ENCODE data around the gene TOMM7.
"Not testable (repeated sequence)": the region's sequence is repeated elsewhere in the genome, so short reads cannot be mapped to it uniquely, and the experiment has no call there.

Gene TOMM7

GRCh38 chr7:22783421-22783820 is 39.2 kb downstream of the TOMM7 start:
- no peak for DNase-seq (ENCODE audit: low read depth in 1 of 2, low spot score in 1 of 2)
- Histone ChIP-seq H3K4me3 (replicated peaks; ENCODE audit: insufficient read depth, low read length) (no peak overlapping the region), H3K27ac (replicated peaks) (no peak overlapping the region), H3K27me3 (ENCODE audit: insufficient read depth, poor library complexity, severe bottlenecking) (no peaks in the 10 kb centered on the region)
- TF ChIP-seq POLR2AphosphoS5 (IDR thresholded peaks at IDR 0.05; ENCODE audit: low read depth) (no peak), REST (IDR thresholded peaks at IDR 0.05; ENCODE audit: insufficient replicate concordance, low read depth) (no peak), CTCF (IDR thresholded peaks at IDR 0.05; ENCODE audit: insufficient read depth, low read length) (no peak), GABPA (IDR thresholded peaks at IDR 0.05; ENCODE audit: low read depth) (no peak), SPI1 (IDR thresholded peaks at IDR 0.05; ENCODE audit: borderline replicate concordance, low read depth) (no peak)

GRCh38 chr7:22782616-22783232 is 39.9 kb downstream of the TOMM7 start:
- DNase-seq (ENCODE audit: low read depth in 1 of 2, low spot score in 1 of 2) = peak; percentile 28 to 65
- TF ChIP-seq GABPA (IDR thresholded peaks at IDR 0.05; ENCODE audit: low read depth) = no peak
- TF ChIP-seq REST (IDR thresholded peaks at IDR 0.05; ENCODE audit: insufficient replicate concordance, low read depth) = no peak
- no peak for TF ChIP-seq SPI1 (IDR thresholded peaks at IDR 0.05; ENCODE audit: borderline replicate concordance, low read depth)
- peak; percentile 88 for TF ChIP-seq CTCF (IDR thresholded peaks at IDR 0.05; ENCODE audit: insufficient read depth, low read length)
- no peak for TF ChIP-seq POLR2AphosphoS5 (IDR thresholded peaks at IDR 0.05; ENCODE audit: low read depth)
- no peak overlapping the region for H3K27ac ChIP-seq (replicated peaks)
- H3K27me3 ChIP-seq (ENCODE audit: insufficient read depth, poor library complexity, severe bottlenecking) = no peaks in the 10 kb centered on the region
- H3K4me3 ChIP-seq (replicated peaks; ENCODE audit: insufficient read depth, low read length) = no peak overlapping the region

GRCh38 chr7:22781230-22781711 is 41.4 kb downstream of the TOMM7 start:
- no peak for TF ChIP-seq CTCF (IDR thresholded peaks at IDR 0.05; ENCODE audit: insufficient read depth, low read length)
- no peak for TF ChIP-seq REST (IDR thresholded peaks at IDR 0.05; ENCODE audit: insufficient replicate concordance, low read depth)
- no peak for TF ChIP-seq GABPA (IDR thresholded peaks at IDR 0.05; ENCODE audit: low read depth)
- TF ChIP-seq SPI1 (IDR thresholded peaks at IDR 0.05; ENCODE audit: borderline replicate concordance, low read depth) = no peak
- no peak for TF ChIP-seq POLR2AphosphoS5 (IDR thresholded peaks at IDR 0.05; ENCODE audit: low read depth)
- H3K4me3 ChIP-seq (replicated peaks; ENCODE audit: insufficient read depth, low read length) = no peak overlapping the region
- H3K27ac ChIP-seq (replicated peaks) = no peak overlapping the region
- peaks cover 5% of the 10 kb centered on the region for H3K27me3 ChIP-seq (ENCODE audit: insufficient read depth, poor library complexity, severe bottlenecking)
- no peak for DNase-seq (ENCODE audit: low read depth in 1 of 2, low spot score in 1 of 2)

- not testable (repeated sequence) for H3K4me3 ChIP-seq (replicated peaks; ENCODE audit: insufficient read depth, low read length); H3K27me3 ChIP-seq (ENCODE audit: insufficient read depth, poor library complexity, severe bottlenecking); H3K27ac ChIP-seq (replicated peaks); DNase-seq (ENCODE audit: low read depth in 1 of 2, low spot score in 1 of 2)
These were observed 42.8 kb downstream of the TOMM7 start for GRCh38 chr7:22779730-22780323.
